B cell (primary cell): ENCODE results near the gene ZBTB48.

ENCODE experiments used
- EZH2 ChIP-seq: IDR thresholded peaks from 2 replicates; pipeline ENCODE4 v1.6.1; 2012; ENCODE audit warnings: borderline replicate concordance, low read depth, mild to moderate bottlenecking, moderate library complexity, low read length; ENCODE audit not compliant: insufficient read depth, poor library complexity, severe bottlenecking
- TF ChIP-seq, protein P1 (sequence below): fragments of 200-600 bp; IDR thresholded peaks from one replicate; pipeline ENCODE4 v1.8.0; 2022; ENCODE audit warnings: antibody characterized with exemption, mild to moderate bottlenecking

DNA sequence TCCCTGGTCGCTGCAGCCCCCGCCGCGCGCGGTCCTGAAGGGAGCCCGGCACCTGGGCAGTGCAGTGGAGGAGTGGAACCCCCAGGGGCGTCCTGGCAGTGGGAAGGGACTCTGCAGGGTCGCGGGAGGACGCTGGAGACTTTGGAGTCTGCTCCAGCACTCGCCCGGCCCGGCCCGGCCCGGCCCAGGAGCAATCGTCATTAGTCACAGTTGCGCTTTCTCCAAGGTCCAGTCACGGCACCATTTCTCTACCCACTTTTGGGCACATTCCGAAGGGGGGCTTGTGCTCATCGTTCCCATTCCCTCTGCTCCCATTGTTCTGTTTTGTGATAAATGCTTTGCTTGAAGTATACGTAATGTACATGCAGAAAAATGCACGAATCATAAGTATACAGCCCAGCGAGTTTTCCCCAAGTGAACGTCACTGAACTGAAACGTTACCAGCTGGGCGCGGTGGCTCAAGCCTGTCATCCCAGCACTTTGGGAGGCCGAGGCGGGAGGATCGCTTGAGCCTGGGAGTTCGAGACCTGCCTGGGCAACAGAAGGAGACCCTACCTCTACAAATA lies 45.9 kb downstream of the ZBTB48 start:
- TF ChIP-seq, protein P1, sequence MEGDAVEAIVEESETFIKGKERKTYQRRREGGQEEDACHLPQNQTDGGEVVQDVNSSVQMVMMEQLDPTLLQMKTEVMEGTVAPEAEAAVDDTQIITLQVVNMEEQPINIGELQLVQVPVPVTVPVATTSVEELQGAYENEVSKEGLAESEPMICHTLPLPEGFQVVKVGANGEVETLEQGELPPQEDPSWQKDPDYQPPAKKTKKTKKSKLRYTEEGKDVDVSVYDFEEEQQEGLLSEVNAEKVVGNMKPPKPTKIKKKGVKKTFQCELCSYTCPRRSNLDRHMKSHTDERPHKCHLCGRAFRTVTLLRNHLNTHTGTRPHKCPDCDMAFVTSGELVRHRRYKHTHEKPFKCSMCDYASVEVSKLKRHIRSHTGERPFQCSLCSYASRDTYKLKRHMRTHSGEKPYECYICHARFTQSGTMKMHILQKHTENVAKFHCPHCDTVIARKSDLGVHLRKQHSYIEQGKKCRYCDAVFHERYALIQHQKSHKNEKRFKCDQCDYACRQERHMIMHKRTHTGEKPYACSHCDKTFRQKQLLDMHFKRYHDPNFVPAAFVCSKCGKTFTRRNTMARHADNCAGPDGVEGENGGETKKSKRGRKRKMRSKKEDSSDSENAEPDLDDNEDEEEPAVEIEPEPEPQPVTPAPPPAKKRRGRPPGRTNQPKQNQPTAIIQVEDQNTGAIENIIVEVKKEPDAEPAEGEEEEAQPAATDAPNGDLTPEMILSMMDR: no peak
- no peak for TF ChIP-seq EZH2
